Liver (tissue), 9 donors: ENCODE data around the gene LDLRAD4. TPM values are rescaled to one million over a fixed set of nuclear protein-coding genes. Genes with fewer than 3 reads are reported as not detected.

Source experiments
- DNase-seq: peaks from one replicate; pipeline ENCODE4 v3.0.0-alpha.2; 2017; ENCODE audit warnings: low spot score
- H3K27ac ChIP-seq, 2 donors: one replicate each; pipeline ENCODE4 v1.7.0; 2013; ENCODE audit warnings: inconsistent platforms in 2 of 2, low read length in 2 of 2, control low read depth in 1 of 2, low read depth in 1 of 2, mild to moderate bottlenecking in 1 of 2
- H3K27me3 ChIP-seq, 4 donors: one replicate each; pipeline versions ENCODE4 v1.6.1 to v1.7.0; 2013; ENCODE audit warnings: low read length in 3 of 4, inconsistent platforms in 1 of 4, mild to moderate bottlenecking in 1 of 4, moderate library complexity in 1 of 4; ENCODE audit not compliant: control insufficient read depth in 4 of 4, insufficient read depth in 4 of 4
- H3K36me3 ChIP-seq, 4 donors: one replicate each; pipeline versions ENCODE4 v1.6.1 to v1.7.0; 2013; ENCODE audit warnings: low read length in 3 of 4, mild to moderate bottlenecking in 3 of 4, low read depth in 1 of 4, moderate library complexity in 1 of 4; ENCODE audit not compliant: control insufficient read depth in 4 of 4, insufficient read depth in 3 of 4
- H3K4me1 ChIP-seq, 4 donors: one replicate each; pipeline versions ENCODE4 v1.6.1 to v1.7.0; 2013; ENCODE audit warnings: low read length in 3 of 4, mild to moderate bottlenecking in 3 of 4, moderate library complexity in 1 of 4; ENCODE audit not compliant: control insufficient read depth in 4 of 4, insufficient read depth in 4 of 4
- H3K4me3 ChIP-seq, 3 donors: one replicate each; pipeline versions ENCODE4 v1.6.1 to v1.7.0; 2013; ENCODE audit warnings: low read length in 3 of 3, control low read depth in 1 of 3, low read depth in 1 of 3, mild to moderate bottlenecking in 1 of 3
- H3K9ac ChIP-seq, 2 donors: one replicate each; pipeline ENCODE4 v1.7.0; 2013; ENCODE audit warnings: low read length in 2 of 2, mild to moderate bottlenecking in 2 of 2, moderate library complexity in 2 of 2, control low read depth in 1 of 2, low read depth in 1 of 2
- H3K9me3 ChIP-seq, 4 donors: one replicate each; pipeline versions ENCODE4 v1.6.1 to v1.7.0; 2013; ENCODE audit warnings: low read length in 3 of 4; ENCODE audit not compliant: control insufficient read depth in 4 of 4
- CTCF ChIP-seq: fragments of 150-350 bp; IDR thresholded peaks from 2 replicates; pipeline ENCODE4 v1.5.1; 2017; ENCODE audit warnings: improper control_type of control experiment, low read depth, low read length; ENCODE audit not compliant: missing input control
- EGR1 ChIP-seq, 2 donors: IDR thresholded peaks; 2 replicates each; pipeline ENCODE4 v1.6.1; 2016 to 2018; ENCODE audit warnings: antibody characterized with exemption in 2 of 2, low read depth in 2 of 2
- FOXA1 ChIP-seq: IDR thresholded peaks from 2 replicates; pipeline ENCODE4 v1.6.1; 2016; ENCODE audit warnings: antibody characterized with exemption
- FOXA2 ChIP-seq: IDR thresholded peaks from 2 replicates; pipeline ENCODE4 v1.6.1; 2016; ENCODE audit warnings: antibody characterized with exemption
- GABPA ChIP-seq, 2 donors: IDR thresholded peaks in 1 of 2; conservative IDR thresholded peaks in 1 of 2; 2 replicates each; pipeline ENCODE4 v1.6.1; 2016; ENCODE audit warnings: antibody characterized with exemption in 2 of 2, mild to moderate bottlenecking in 1 of 2, moderate library complexity in 1 of 2
- HNF4A ChIP-seq, 2 donors: conservative IDR thresholded peaks; 2 replicates each; pipeline ENCODE4 v1.6.1; 2016; ENCODE audit warnings: antibody characterized with exemption in 2 of 2, mild to moderate bottlenecking in 2 of 2
- HNF4G ChIP-seq: IDR thresholded peaks from 2 replicates; pipeline ENCODE4 v1.6.1; 2016; ENCODE audit warnings: antibody characterized with exemption
- JUND ChIP-seq, 2 donors: IDR thresholded peaks; 2 replicates each; pipeline ENCODE4 v1.6.1; 2016; ENCODE audit warnings: antibody characterized with exemption in 2 of 2
- NR2F2 ChIP-seq: IDR thresholded peaks from 2 replicates; pipeline ENCODE4 v1.6.1; 2016; ENCODE audit warnings: antibody characterized with exemption
- RAD21 ChIP-seq, 2 donors: IDR thresholded peaks; 2 replicates each; pipeline ENCODE4 v1.6.1; 2016; ENCODE audit warnings: antibody characterized with exemption in 2 of 2, mild to moderate bottlenecking in 2 of 2
- REST ChIP-seq: IDR thresholded peaks from 2 replicates; pipeline ENCODE4 v1.6.1; 2016; ENCODE audit warnings: antibody characterized with exemption, mild to moderate bottlenecking
- RXRA ChIP-seq, 2 donors: IDR thresholded peaks; 2 replicates each; pipeline ENCODE4 v1.6.1; 2017 to 2018; ENCODE audit warnings: antibody characterized with exemption in 2 of 2, mild to moderate bottlenecking in 1 of 2
- SP1 ChIP-seq: IDR thresholded peaks from 2 replicates; pipeline ENCODE4 v1.6.1; 2018; ENCODE audit warnings: antibody characterized with exemption, mild to moderate bottlenecking
- TAF1 ChIP-seq: conservative IDR thresholded peaks from 2 replicates; pipeline ENCODE4 v1.6.1; 2016; ENCODE audit warnings: antibody characterized with exemption, mild to moderate bottlenecking
- YY1 ChIP-seq: IDR thresholded peaks from 2 replicates; pipeline ENCODE4 v1.6.1; 2016; ENCODE audit warnings: antibody characterized with exemption, mild to moderate bottlenecking
- ZBTB33 ChIP-seq: IDR thresholded peaks from 2 replicates; pipeline ENCODE4 v1.6.1; 2016; ENCODE audit warnings: antibody characterized with exemption
- WGBS: extraction: QIAGEN DNeasy Blood & Tissue Kit; methylation state at CpG from one replicate; pipeline ENCODE4 v1.1.7; 2013; 5-methylcytosine and 5-hydroxymethylcytosine counted together
- polyA plus RNA-seq, 2 donors: library from polyadenylated mRNA; stranded (reverse) in 1 of 2; unstranded in 1 of 2; fragments of 200-250 nt in 1 of 2; fragments of >200 nt in 1 of 2; fragmentation: Nextera tagmentation in 1 of 2; extraction: Ambion mirVana in 1 of 2; gene quantifications; one replicate each; pipeline versions ENCODE4 v1.2.1 to v1.2.3, GENCODE V29; 2013 to 2015
- total RNA-seq, 2 donors: library from RNA; depleted of rRNA; stranded (reverse); fragments of >200 nt; gene quantifications; one replicate each; pipeline ENCODE4 v1.2.3, GENCODE V29; 2014
- TF ChIP-seq, protein P1 (sequence below): IDR thresholded peaks from 2 replicates; pipeline ENCODE4 v1.6.1; 2016; ENCODE audit warnings: antibody characterized with exemption
- TF ChIP-seq, protein P2 (sequence below): IDR thresholded peaks from 2 replicates; pipeline ENCODE4 v1.6.1; 2016; ENCODE audit warnings: antibody characterized with exemption
- donor health status: healthy.
- donor health status: healthy.
- donor health status: healthy.
- donor health status: healthy.
- donor health status: healthy.

Gene LDLRAD4
- total and polyA plus RNA-seq, 4 donors: 4.8 to 41.7 (median 12.7) TPM

GRCh38 chr18:13207294-13207693 is 11.3 kb upstream of the LDLRAD4 start:
- no peaks in the 10 kb centered on the region for H3K4me1 ChIP-seq
- no peak overlapping the region for H3K27ac ChIP-seq
- no peaks in the 10 kb centered on the region for H3K36me3 ChIP-seq
- H3K9me3 ChIP-seq: no peaks in the 10 kb centered on the region
- TF ChIP-seq RAD21 (IDR thresholded peaks at IDR 0.05): no peak
- TF ChIP-seq TAF1: no peak
- no peak for TF ChIP-seq CTCF
- TF ChIP-seq, protein P1, sequence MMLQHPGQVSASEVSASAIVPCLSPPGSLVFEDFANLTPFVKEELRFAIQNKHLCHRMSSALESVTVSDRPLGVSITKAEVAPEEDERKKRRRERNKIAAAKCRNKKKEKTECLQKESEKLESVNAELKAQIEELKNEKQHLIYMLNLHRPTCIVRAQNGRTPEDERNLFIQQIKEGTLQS: no peak
- TF ChIP-seq HNF4A (conservative IDR thresholded peaks at IDR 0.05): no peak
- no peak for TF ChIP-seq GABPA (IDR thresholded peaks at IDR 0.05 in 1 of 2, conservative IDR thresholded peaks at IDR 0.05 in 1 of 2)
- no peak for TF ChIP-seq SP1
- TF ChIP-seq NR2F2: no peak
- TF ChIP-seq RXRA (IDR thresholded peaks at IDR 0.05): no peak
- TF ChIP-seq JUND (IDR thresholded peaks at IDR 0.05): no peak
- no peak for TF ChIP-seq EGR1 (IDR thresholded peaks at IDR 0.05; ENCODE audit: low read depth in 2 of 2)
- no peak for TF ChIP-seq YY1
- no peak for TF ChIP-seq FOXA1
- TF ChIP-seq REST: no peak
- TF ChIP-seq HNF4G: no peak
- TF ChIP-seq FOXA2: no peak
- no peak for TF ChIP-seq ZBTB33
- TF ChIP-seq, protein P2, sequence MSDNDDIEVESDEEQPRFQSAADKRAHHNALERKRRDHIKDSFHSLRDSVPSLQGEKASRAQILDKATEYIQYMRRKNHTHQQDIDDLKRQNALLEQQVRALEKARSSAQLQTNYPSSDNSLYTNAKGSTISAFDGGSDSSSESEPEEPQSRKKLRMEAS: no peak
- H3K9ac ChIP-seq: no peak overlapping the region
- no peak for DNase-seq
- no peak overlapping the region for H3K4me3 ChIP-seq
- H3K27me3 ChIP-seq: no peaks in the 10 kb centered on the region
- WGBS: 94% methylated on average over 6 of the region's 6 CpGs
